SJCRH30 (cell line): Measurements from ENCODE around the gene ZNF860. TPM values are rescaled to one million over a fixed set of nuclear protein-coding genes. Genes with fewer than 3 reads are reported as not detected.

ENCODE experiments used
- DNase-seq, 2 experiments: peaks; one replicate each; pipeline ENCODE4 v3.0.0-alpha.2; 2015 to 2020
- H3K27ac ChIP-seq: fragments of 250-450 bp; sonication (Bioruptor Pico); 2 replicates; pipeline ENCODE4 v1.5.1; 2020; ENCODE audit warnings: mild to moderate bottlenecking, moderate library complexity
- H3K27me3 ChIP-seq: fragments of 250-450 bp; sonication (Bioruptor Pico); 2 replicates; pipeline ENCODE4 v1.5.1; 2020; ENCODE audit warnings: mild to moderate bottlenecking, moderate library complexity
- H3K36me3 ChIP-seq: fragments of 250-450 bp; sonication (Bioruptor Pico); 2 replicates; pipeline ENCODE4 v1.5.1; 2020; ENCODE audit warnings: mild to moderate bottlenecking, moderate library complexity
- H3K4me1 ChIP-seq: fragments of 250-450 bp; sonication (Bioruptor Pico); 2 replicates; pipeline ENCODE4 v1.5.1; 2020; ENCODE audit warnings: mild to moderate bottlenecking, moderate library complexity
- H3K4me3 ChIP-seq: fragments of 250-450 bp; sonication (Bioruptor Pico); 2 replicates; pipeline ENCODE4 v1.5.1; 2020; ENCODE audit warnings: mild to moderate bottlenecking, moderate library complexity
- H3K9me3 ChIP-seq: fragments of 250-450 bp; sonication (Bioruptor Pico); replicated peaks from 2 replicates; pipeline ENCODE4 v1.5.1; 2020; ENCODE audit warnings: mild to moderate bottlenecking, moderate library complexity
- total RNA-seq: library from RNA; depleted of rRNA; stranded (reverse); fragments of >200 nt; shearing (Covaris generic); gene quantifications from 2 replicates; pipeline ENCODE4 v1.2.3, GENCODE V29; 2014; rRNA removed

ZNF860 gene
- total RNA-seq, 1 experiment from 2014 or later: 0.06 TPM

GRCh38 chr3:32037932-32038267 is 56.4 kb downstream of the ZNF860 start:
- DNase-seq: no peak
- H3K27ac ChIP-seq: no peak overlapping the region

GRCh38 chr3:32041316-32041715 is 59.8 kb downstream of the ZNF860 start:
- Histone ChIP-seq H3K36me3 (no peaks in the 10 kb centered on the region), H3K9me3 (no peaks in the 10 kb centered on the region), H3K27ac (no peak overlapping the region), H3K4me1 (peaks cover 2% of the 10 kb centered on the region; the same call in 1 of the 2 replicates), H3K4me3 (no peak overlapping the region), H3K27me3 (no peaks in the 10 kb centered on the region)
- no peak for DNase-seq

More at GRCh38 chr3:32037932-32038267, 56.4 kb downstream of the ZNF860 start:
- Histone ChIP-seq H3K9me3 (no peaks in the 10 kb centered on the region), H3K4me1 (no peaks in the 10 kb centered on the region), H3K27me3 (no peaks in the 10 kb centered on the region), H3K4me3 (no peak overlapping the region), H3K36me3 (no peaks in the 10 kb centered on the region)

Other genes with a start within 250 kb of the ZNF860 start
- gene OSBPL10, start 488 bp upstream of the ZNF860 start, total RNA-seq: 1.5 and 2.0 TPM in 2 replicates
- 4.8 and 5.4 TPM in 2 replicates for gene GPD1L, start 124.9 kb downstream of the ZNF860 start, total RNA-seq